Right ventricle myocardium superior (tissue), 1 donor: ENCODE measurements around the gene ADCY5. TPM values are rescaled to one million over a fixed set of nuclear protein-coding genes. Genes with fewer than 3 reads are reported as not detected.

Source experiments
- ATAC-seq: fragments of 200-7000 bp; cut with Tn5 transposase; one replicate; pipeline ENCODE4 v1.9.1; 2020; ENCODE audit warnings: mild to moderate bottlenecking; ENCODE audit not compliant: poor library complexity
- DNase-seq: peaks from one replicate; pipeline ENCODE4 v3.0.0-alpha.2; 2020
- intact Hi-C: fragments of 100-400 bp; cut with DNase I; formaldehyde crosslinking; loops from one replicate; pipeline ENCODE4 v1.11.2; 2022
- total RNA-seq: library from RNA; stranded (reverse); fragmentation: NEBNext Ultra II Directional; extraction: Animal tissue kit (Norgen Biotek cat#: 25700); gene quantifications from one replicate; pipeline ENCODE4 v1.2.1, GENCODE V29; 2021
- donor health status: DM: no; HTN: yes; CAD: no; lungs with severe emphysema.

The ADCY5 gene
- total RNA-seq, 1 donor from 2014 or later, result 225 TPM

DNA sequence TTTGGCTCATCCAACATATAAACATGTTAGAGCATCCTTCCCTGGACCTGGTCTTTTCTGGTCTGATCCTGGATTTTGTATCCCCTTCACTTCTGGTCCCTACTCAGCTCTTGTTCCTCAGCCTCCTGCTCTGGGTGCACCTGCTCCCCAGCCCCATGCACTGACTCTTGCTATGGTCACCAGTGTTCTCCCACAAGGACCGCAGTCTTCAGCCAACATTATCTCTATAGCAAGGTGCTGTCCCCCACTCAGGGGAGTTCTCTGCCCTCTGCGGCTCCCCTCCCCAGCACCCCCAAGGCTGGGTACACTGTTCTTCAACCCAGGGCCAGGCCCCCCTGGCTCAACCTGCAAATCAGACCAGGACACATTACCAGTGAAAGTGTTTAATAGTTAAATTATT, 167.0 kb downstream of the ADCY5 start:
- DNase-seq (no peak), ATAC-seq (no peak)
- intact Hi-C loops, result no loop called here

- ATAC-seq, result no peak
- DNase-seq, result no peak
- intact Hi-C loops, result no loop called here
These were observed 167.5 kb downstream of the ADCY5 start for GRCh38 chr3:123281406-123281805.

DNA sequence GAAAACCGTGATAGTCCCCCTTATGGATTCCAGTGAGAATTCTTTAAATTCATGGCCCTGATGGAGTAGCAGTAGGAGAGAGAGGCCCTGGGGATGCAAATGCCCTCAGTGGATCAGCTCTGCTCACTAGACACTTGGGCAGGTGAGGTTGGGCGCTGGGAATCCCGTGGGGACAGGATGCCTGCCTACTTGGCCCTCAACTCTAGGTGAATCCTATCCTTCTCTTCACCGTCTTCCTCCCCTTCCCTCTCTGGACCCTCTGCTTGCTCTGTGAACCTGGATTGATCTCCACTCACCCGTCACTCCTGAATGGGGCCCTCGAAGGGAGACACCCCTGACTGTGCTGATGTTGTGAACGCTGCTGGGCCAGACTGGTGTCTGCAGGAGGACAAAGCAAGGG, 169.8 kb downstream of the ADCY5 start:
- peak; percentile 9 for ATAC-seq
- DNase-seq, result no peak
- intact Hi-C loops, result no loop called here

- DNase-seq, result no peak
- intact Hi-C loops, result no loop called here
- no peak for ATAC-seq
These were observed 170.4 kb downstream of the ADCY5 start for GRCh38 chr3:123278446-123278845.

GRCh38 chr3:123277106-123277505, 171.8 kb downstream of the ADCY5 start:
- intact Hi-C loops, result no loop called here
- no peak for ATAC-seq
- DNase-seq, result no peak

GRCh38 chr3:123276346-123277006, 172.4 kb downstream of the ADCY5 start:
- no peak for ATAC-seq
- intact Hi-C loops, result no loop called here
- DNase-seq, result no peak

DNA sequence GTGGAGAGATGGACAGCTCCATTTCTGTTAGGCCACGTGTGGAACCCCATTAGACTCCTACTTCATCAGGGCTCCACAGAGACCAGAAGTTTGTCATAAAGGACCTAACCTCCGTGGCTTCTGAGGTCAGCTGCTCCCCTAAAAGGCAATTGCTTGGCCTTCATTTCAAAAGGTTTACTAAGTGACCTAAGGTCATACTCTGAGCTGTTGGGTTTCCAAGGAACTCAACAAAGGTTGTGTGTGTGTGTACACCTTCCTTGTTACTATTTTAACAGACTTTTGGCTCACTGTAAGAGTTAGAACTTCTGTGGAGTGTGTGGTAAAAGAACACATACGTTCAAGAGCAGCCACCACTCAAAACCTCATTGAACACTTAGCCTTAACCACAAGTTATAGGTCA, 173.2 kb downstream of the ADCY5 start:
- no peak for ATAC-seq
- intact Hi-C loops, result no loop called here
- DNase-seq, result no peak

DNA sequence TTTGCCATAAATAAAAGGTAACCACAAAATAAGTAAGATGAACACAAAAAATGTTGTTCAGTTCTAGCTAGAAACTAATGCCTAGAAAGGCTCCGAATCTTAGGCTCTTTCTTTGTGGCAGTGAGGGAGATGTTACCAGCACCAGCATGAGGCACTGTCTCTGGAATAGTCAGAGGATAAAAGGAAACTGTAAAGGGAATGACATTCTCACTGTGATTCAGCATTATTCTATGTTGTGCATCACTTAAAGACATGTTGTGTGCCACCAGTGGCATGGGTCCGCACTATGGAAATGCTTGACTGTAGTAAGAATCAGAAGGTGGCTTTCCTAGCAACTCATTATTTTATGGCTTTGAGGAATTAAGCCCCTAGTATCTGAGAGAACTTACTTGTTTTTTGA, 176.3 kb downstream of the ADCY5 start:
- intact Hi-C loops, result no loop called here
- ATAC-seq (no peak), DNase-seq (no peak)

- intact Hi-C loops, result no loop called here
- ATAC-seq, result peak; percentile 84
- no peak for DNase-seq
These were observed 177.3 kb downstream of the ADCY5 start for GRCh38 chr3:123271466-123272159.

- DNase-seq (no peak), ATAC-seq (no peak)
- intact Hi-C loops, result no loop called here
These were observed 178.1 kb downstream of the ADCY5 start for GRCh38 chr3:123270818-123271217.

DNA sequence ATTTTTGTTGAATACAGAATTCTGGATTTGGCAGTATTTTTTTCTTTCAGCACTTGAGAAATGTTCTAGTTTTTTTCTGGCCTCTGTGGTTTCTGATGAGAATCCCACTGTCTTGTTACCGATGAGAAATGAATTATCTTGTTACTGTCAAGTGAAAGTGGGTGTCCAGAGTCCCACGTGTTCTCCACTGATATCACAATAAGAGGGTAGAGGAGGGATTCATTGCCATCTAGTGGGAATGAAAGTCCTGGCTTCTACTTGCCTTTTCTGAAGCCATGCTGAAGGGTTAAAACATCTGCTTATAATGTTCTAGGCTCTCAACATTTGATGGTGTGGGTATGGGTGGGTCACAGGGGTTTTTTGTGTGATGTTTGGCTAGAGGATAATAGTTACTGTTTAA, 181.1 kb downstream of the ADCY5 start:
- intact Hi-C loops, result no loop called here
- ATAC-seq (no peak), DNase-seq (no peak)

DNA sequence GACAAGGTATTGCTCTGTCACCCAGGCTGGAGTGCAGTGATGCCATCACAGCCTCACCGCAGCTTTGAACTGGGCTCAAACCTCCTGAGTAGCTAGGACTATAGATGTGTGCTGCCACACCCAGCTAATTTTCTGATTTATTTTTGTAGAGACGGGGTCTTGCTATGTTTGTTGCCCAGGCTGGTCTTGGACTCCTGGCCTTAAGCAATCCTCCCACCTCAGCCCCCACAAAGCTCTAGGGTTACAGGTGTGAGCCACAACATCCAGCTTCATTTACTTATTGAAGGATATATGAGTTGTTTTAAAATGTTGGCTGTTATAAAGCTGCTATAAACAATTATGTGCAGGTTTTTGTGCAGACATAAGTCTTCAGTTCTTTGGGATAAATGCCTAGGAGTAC, 184.9 kb downstream of the ADCY5 start:
- ATAC-seq (no peak), DNase-seq (no peak)
- intact Hi-C loops, result no loop called here

- no peak for ATAC-seq
- no peak for DNase-seq
- intact Hi-C loops, result no loop called here
These were observed 186.0 kb downstream of the ADCY5 start for GRCh38 chr3:123262868-123263267.

GRCh38 chr3:123262226-123262625, 186.7 kb downstream of the ADCY5 start:
- ATAC-seq (no peak), DNase-seq (no peak)
- intact Hi-C loops, result no loop called here

DNA sequence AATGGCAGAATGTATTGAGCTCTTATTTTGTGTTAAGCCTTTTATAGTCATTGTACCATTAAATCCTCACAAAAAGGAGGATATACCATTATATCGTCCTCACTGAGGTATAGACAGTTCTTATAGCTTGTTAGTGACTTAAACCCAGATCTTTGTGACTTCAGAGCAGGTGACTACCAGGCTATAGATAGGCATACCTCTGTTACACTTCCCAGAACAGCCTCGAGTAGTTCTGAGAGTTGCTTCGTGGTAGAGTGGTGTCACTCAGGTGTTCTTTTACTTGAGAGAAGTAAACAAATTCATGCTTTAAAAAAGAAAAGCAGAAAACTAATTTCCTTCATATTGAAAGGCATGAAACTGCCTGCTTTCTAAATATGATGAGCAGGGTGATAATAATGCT, 187.2 kb downstream of the ADCY5 start:
- no peak for ATAC-seq
- intact Hi-C loops, result no loop called here
- no peak for DNase-seq

- ATAC-seq (peak; percentile 80), DNase-seq (no peak)
- intact Hi-C loops, result loop anchor here (10.0 kb wide), 1 partner anchor 314 kb away; no protein-coding TSS in a partner anchor
These were observed 190.0 kb downstream of the ADCY5 start for GRCh38 chr3:123258811-123259420.

GRCh38 chr3:123258359-123258758, 190.5 kb downstream of the ADCY5 start:
- ATAC-seq (peak; percentile 77), DNase-seq (no peak)
- intact Hi-C loops, result loop anchor here (10.0 kb wide), 1 partner anchor 314 kb away; no protein-coding TSS in a partner anchor

GRCh38 chr3:123256256-123256655, 192.6 kb downstream of the ADCY5 start:
- DNase-seq (no peak), ATAC-seq (no peak)
- intact Hi-C loops, result loop anchor here (10.0 kb wide), 1 partner anchor 311 kb away; no protein-coding TSS in a partner anchor

- peak; percentile 31 for ATAC-seq
- no peak for DNase-seq
- intact Hi-C loops, result no loop called here
These were observed 202.0 kb downstream of the ADCY5 start for GRCh38 chr3:123246866-123247265.

DNA sequence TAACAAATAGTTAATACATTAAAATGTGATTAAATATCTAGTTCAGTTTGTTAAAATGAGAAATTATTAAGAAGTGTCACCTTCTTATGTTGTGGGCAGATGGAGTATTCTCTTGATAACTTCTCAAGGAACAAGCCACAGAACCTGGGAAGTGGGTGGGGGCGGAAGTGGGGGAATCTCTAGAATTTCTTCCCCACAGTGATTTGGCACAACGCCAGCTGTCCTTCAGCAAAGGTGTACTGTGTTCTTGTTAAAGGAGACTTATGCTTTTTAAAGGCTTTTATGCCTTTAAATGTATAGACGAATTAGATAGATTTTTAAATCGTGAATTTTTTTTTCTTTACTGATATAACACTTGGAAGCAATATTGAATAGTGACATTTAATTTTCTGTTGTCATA, 204.8 kb downstream of the ADCY5 start:
- DNase-seq (no peak), ATAC-seq (no peak)
- intact Hi-C loops, result loop anchor here (5.0 kb wide), 1 partner anchor 52 kb away; no protein-coding TSS in a partner anchor
